Type B pancreatic cell (in vitro differentiated cells): ENCODE data around the gene DAZL. TPM values are rescaled to one million over a fixed set of nuclear protein-coding genes. Genes with fewer than 3 reads are reported as not detected.
A peak's percentile ranks its signal among the peaks of the same experiment; 100 is the strongest.

ENCODE experiments used
- DNase-seq: peaks from one replicate; pipeline ENCODE4 v3.0.0; 2021; ENCODE audit warnings: mixed read lengths; ENCODE audit not compliant: unreplicated experiment; ENCODE audit errors: extremely low spot score
- H3K27ac Mint-ChIP-seq: 2 replicates; pipeline ENCODE4 v1.8.0; 2021; ENCODE audit warnings: mild to moderate bottlenecking, mixed read lengths
- H3K27me3 Mint-ChIP-seq: 2 replicates; pipeline ENCODE4 v1.8.0; 2021; ENCODE audit warnings: mixed read lengths
- H3K36me3 Mint-ChIP-seq: 2 replicates; pipeline ENCODE4 v1.8.0; 2021; ENCODE audit warnings: mixed read lengths
- H3K4me1 Mint-ChIP-seq: one replicate; pipeline ENCODE4 v1.8.0; 2021; ENCODE audit warnings: mixed read lengths; ENCODE audit not compliant: unreplicated experiment
- H3K4me3 Mint-ChIP-seq: 2 replicates; pipeline ENCODE4 v1.8.0; 2021; ENCODE audit warnings: mild to moderate bottlenecking, mixed read lengths
- H3K9me3 Mint-ChIP-seq: 2 replicates; pipeline ENCODE4 v1.8.0; 2021; ENCODE audit warnings: mixed read lengths
- total RNA-seq: library from RNA; stranded (reverse); gene quantifications from 2 replicates; pipeline ENCODE4 v1.2.1, GENCODE V29; 2021; ENCODE audit warnings: low replicate concordance
- TF ChIP-seq, protein P1 (sequence below): fragments of 200-600 bp; sonication (generic); conservative IDR thresholded peaks from 2 replicates; pipeline ENCODE4 v1.5.0; 2021; ENCODE audit warnings: antibody characterized with exemption, mild to moderate bottlenecking

Gene DAZL
- total RNA-seq, 1 donor from 2014 or later: not detected

DNA sequence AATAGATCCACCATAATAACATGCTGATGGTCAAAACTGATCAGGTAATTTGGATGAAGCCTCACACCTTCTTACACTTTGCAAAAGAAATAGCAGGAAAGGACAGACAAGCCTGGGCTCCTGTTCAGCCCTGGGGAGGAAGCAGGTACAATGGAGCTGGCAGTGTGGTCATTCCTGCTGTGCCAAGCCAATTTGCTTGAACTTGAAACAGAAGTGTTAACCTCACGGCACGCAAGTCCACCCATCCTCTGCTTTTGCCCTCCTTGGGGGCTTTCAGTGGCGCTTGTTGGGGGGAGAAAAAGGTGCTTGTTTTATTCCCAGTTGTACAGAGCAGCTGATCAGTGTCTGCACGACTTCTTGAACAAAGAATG, 54.9 kb downstream of the DAZL start:
- Mint-ChIP-seq H3K27me3 (peaks cover 16% of the 10 kb centered on the region), H3K4me1 (peaks cover 9% of the 10 kb centered on the region), H3K4me3 (peak overlapping the region; percentile 42), H3K36me3 (no peaks in the 10 kb centered on the region), H3K27ac (peak overlapping the region; percentile 86), H3K9me3 (peaks cover 8% of the 10 kb centered on the region)
- TF ChIP-seq, protein P1, sequence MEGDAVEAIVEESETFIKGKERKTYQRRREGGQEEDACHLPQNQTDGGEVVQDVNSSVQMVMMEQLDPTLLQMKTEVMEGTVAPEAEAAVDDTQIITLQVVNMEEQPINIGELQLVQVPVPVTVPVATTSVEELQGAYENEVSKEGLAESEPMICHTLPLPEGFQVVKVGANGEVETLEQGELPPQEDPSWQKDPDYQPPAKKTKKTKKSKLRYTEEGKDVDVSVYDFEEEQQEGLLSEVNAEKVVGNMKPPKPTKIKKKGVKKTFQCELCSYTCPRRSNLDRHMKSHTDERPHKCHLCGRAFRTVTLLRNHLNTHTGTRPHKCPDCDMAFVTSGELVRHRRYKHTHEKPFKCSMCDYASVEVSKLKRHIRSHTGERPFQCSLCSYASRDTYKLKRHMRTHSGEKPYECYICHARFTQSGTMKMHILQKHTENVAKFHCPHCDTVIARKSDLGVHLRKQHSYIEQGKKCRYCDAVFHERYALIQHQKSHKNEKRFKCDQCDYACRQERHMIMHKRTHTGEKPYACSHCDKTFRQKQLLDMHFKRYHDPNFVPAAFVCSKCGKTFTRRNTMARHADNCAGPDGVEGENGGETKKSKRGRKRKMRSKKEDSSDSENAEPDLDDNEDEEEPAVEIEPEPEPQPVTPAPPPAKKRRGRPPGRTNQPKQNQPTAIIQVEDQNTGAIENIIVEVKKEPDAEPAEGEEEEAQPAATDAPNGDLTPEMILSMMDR: no peak
- DNase-seq: no peak

DNA sequence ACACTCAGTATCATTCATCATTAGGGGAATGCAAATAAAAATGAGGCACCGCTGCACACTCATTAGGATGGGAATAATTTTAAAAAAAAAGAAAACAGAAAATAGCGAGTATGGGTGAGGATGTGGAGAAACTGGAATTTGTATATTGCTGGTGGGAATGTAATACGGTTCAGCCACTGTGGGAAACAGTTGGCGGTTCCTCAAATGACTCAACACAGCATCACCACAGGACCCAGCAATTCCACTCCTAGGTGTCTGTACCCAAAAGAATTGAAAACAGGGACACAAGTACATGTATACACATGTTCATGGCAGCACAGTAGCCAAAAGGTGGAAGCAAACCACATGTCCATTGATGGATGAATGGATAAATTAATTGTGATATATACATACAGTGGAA, 56.5 kb downstream of the DAZL start:
- Mint-ChIP-seq H3K27me3 (peaks cover 17% of the 10 kb centered on the region), H3K27ac (no peak overlapping the region), H3K36me3 (no peaks in the 10 kb centered on the region), H3K4me3 (no peak overlapping the region), H3K9me3 (peaks cover 8% of the 10 kb centered on the region), H3K4me1 (peaks cover 9% of the 10 kb centered on the region)
- TF ChIP-seq, protein P1: no peak
- no peak for DNase-seq

DNA sequence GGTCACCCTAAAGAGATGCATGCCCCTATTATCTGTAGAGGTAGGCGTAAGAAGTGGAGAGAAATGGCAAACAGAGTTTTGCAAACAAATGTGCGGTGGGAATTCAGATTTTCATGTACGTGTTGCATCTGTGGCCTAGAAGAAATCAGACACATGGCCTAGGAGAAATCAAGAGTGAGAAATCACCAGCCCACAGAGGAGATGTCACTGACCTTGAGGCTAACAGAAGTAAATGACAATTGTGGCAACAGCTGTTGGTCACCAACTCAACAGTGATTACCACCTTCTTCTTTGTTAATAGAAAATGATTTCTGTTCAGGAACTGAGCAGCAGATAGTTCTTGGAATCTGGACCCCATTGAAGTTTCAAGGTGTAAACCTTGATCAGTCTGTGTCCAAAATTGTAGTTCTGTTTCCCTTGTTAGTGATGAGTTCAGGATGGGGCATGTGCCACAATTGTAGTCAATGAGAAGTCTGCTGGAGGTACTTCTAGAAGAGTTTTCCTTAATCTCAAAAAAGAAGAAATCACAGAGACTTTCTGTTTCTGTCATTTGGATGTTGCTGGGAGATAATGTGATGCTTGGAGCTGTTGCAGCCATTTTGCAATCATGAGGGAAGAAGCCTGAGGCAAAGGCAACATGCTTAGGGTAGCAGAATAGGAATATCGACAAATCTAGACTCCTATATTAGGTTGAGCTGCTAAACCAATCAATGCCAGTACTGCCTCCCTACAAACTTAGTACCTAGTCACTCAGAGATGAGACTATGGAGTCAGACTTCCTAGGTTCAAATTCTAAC, 57.5 kb downstream of the DAZL start:
- H3K27me3 Mint-ChIP-seq: peaks cover 19% of the 10 kb centered on the region
- TF ChIP-seq, protein P1: no peak
- H3K36me3 Mint-ChIP-seq: no peaks in the 10 kb centered on the region
- peaks cover 9% of the 10 kb centered on the region for H3K4me1 Mint-ChIP-seq
- DNase-seq: no peak
- peaks cover 8% of the 10 kb centered on the region for H3K9me3 Mint-ChIP-seq
- no peak overlapping the region for H3K27ac Mint-ChIP-seq
- no peak overlapping the region for H3K4me3 Mint-ChIP-seq

DNA sequence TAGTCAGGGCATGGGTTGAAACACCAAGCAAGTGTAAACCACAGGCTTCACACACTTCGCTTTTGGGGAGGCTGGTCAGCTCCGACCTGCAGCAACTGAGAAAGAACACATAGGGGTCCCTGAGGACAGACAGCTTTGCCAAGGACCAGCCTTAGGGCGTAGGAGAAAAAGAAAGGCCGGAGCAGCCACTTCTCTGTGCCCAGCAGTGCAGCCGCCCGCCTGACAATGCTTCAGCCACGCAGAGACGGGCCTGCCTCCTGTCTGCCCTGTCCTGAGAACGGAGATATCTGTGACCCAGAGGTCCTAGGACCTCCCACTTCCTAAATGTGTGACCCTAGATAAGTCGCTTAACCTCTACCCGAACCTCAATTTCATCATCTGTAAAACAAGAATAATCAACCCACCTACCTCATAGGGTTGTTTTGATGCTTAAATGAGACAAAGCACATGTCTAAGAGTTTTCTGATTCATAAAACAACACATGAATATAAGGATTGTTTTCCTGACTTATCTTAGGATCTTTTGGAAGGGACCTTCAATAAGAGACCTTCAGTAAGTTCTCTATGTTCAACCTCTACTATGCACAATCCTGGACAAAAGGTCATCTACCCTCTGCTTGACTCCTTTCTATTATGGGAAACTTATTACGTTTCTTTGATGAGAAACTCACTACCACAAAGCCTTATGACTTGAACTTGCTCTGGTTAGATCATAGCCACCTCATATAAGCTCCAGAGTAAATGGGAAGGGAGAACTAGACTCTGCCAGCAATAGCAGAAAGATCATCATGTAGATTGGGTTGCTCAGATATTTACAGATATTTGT, 58.8 kb downstream of the DAZL start:
- Mint-ChIP-seq H3K4me3 (no peak overlapping the region), H3K9me3 (peaks cover 8% of the 10 kb centered on the region), H3K27me3 (peaks cover 16% of the 10 kb centered on the region), H3K4me1 (peaks cover 9% of the 10 kb centered on the region), H3K36me3 (no peaks in the 10 kb centered on the region), H3K27ac (no peak overlapping the region)
- DNase-seq: no peak
- TF ChIP-seq, protein P1: no peak

DNA sequence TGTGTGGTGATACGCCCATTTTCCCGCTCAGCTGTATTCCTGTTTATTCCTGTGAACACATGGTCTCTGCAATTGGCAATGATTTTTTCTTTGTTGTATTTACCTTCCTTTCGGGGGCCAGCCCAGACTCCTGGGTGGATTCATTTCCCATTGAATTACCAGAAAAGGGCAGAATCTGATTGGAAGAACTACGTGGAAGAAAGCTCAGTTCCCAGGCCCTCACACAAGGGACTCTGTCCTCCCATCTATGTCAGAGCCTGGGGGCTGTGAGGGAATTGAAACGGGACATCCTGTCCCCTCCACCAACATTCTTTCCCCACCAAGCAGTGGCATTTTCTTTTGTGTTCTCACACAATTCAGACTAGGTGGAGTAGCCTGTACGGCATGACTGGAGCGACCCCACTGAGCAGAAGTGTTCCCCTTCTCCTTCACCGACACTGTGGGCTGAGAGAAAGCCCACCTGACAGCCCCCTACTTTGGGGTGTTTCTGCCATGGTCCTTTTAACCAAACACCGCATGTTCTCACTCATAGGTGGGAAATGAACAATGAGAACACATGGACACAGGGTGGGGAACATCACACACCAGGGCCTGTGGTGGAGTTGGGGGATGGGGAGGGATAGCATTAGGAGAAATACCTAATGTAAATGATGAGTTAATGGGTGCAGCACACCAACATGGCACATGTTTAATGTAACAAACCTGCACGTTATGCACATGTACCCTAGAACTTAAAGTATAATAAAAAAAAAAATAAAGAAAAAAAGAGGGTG, 59.6 kb downstream of the DAZL start:
- peaks cover 5% of the 10 kb centered on the region for H3K4me1 Mint-ChIP-seq
- H3K27ac Mint-ChIP-seq: no peak overlapping the region
- TF ChIP-seq, protein P1: no peak
- no peak overlapping the region for H3K4me3 Mint-ChIP-seq
- DNase-seq: no peak
- peaks cover 8% of the 10 kb centered on the region for H3K9me3 Mint-ChIP-seq
- H3K27me3 Mint-ChIP-seq: peaks cover 19% of the 10 kb centered on the region
- H3K36me3 Mint-ChIP-seq: no peaks in the 10 kb centered on the region
